Measurements from ENCODE around the gene SLC35A3. TPM values are rescaled to one million over a fixed set of nuclear protein-coding genes. Genes with fewer than 3 reads are reported as not detected.

Gene SLC35A3
- total and polyA plus RNA-seq, 9 of the 15 experiments (the other 6 are each of a cell fraction or from before 2014, with no cell fraction given) = 3.5 to 21.7 (median 13.2) TPM

GRCh38 chr1:100023482-100023881 lies 53.7 kb downstream of the SLC35A3 start:
- Histone ChIP-seq H2AFZ (ENCODE audit: low read depth, low read length) (no peak overlapping the region), H3K4me1 (replicated peaks in 1 of 2; ENCODE audit: control insufficient read depth in 2 of 2, insufficient read depth in 2 of 2, low read length in 2 of 2) (0 out of 5 replicates have a peak, but pooled peaks cover 0 to under 1% of the 10 kb centered on the region in 2 experiments), H3K27me3 (ENCODE audit: control insufficient read depth in 2 of 2, insufficient read depth in 2 of 2, low read length in 2 of 2) (no peaks in the 10 kb centered on the region), H4K20me1 (replicated peaks; ENCODE audit: control insufficient read depth, insufficient read depth, low read length) (no peaks in the 10 kb centered on the region), H3K36me3 (ENCODE audit: control insufficient read depth, insufficient read depth, low read length) (peaks cover 5% of the 10 kb centered on the region; the same call in 1 of the 3 replicates), H3K9me3 (replicated peaks; ENCODE audit: control insufficient read depth, insufficient read depth, low read depth, low read length) (no peaks in the 10 kb centered on the region), H3K9me1 (ENCODE audit: control insufficient read depth, insufficient read depth, low read length) (no peaks in the 10 kb centered on the region), H3K9ac (ENCODE audit: insufficient read depth in 1 of 2, low read depth in 2 of 2, low read length in 2 of 2) (no peak overlapping the region), H3K27ac (ENCODE audit: extremely low read depth, low read depth, low read length) (no peak overlapping the region), H3K4me2 (ENCODE audit: insufficient read depth, low read length) (no peak overlapping the region), H3K79me2 (ENCODE audit: control insufficient read depth, insufficient read depth, low read length) (no peaks in the 10 kb centered on the region), H3K4me3 (no peak overlapping the region)
- DNase-seq (ENCODE audit: extremely low read depth in 1 of 4, low spot score in 3 of 4) (no peak), ATAC-seq (no peak), FAIRE-seq (no peak)
- TF ChIP-seq C11orf30 (IDR thresholded peaks at IDR 0.05; ENCODE audit: low read depth) (no peak), ZNF140 (CRISPR knock-in tag; IDR thresholded peaks at IDR 0.05) (no peak), POLR2B (IDR thresholded peaks at IDR 0.05; ENCODE audit: low read depth, partially characterized antibody) (no peak), SNRNP70 (optimal IDR thresholded peaks at IDR 0.05; ENCODE audit: low read depth, low read length) (no peak), FOXM1 (IDR thresholded peaks at IDR 0.05; ENCODE audit: low read depth) (no peak), FOXM1 (CRISPR knock-in tag; IDR thresholded peaks at IDR 0.05; ENCODE audit: low read depth) (no peak)
- ChIA-PET CTCF (ENCODE audit: low intra/inter-chr PET ratio) (no interaction called here), POLR2A (interaction anchor here (0.8 to 1.3 kb wide), 2 partner anchors 13 to 584 kb away, joined by 3 read pairs; no protein-coding TSS in a partner anchor)
- in situ Hi-C loops (cut with MboI) = no loop called here
- 98% methylated on average over 6 of the region's 6 CpGs for WGBS (ENCODE audit: insufficient coverage, low coverage, missing lambda C conversion rate)
- intact Hi-C loops (cut with micrococcal nuclease) = no loop called here
- TSS peak; percentile 30 for BruUV-seq (replicated peaks)

GRCh38 chr1:100027212-100027611 lies 57.4 kb downstream of the SLC35A3 start:
- FAIRE-seq = no peak
- CTCF ChIA-PET (ENCODE audit: low intra/inter-chr PET ratio) = no interaction called here
- in situ Hi-C loops (cut with MboI) (no loop called here), intact Hi-C loops (cut with micrococcal nuclease) (no loop called here)
- H3K36me3 ChIP-seq (ENCODE audit: control insufficient read depth, insufficient read depth, low read length) = peaks cover 2% of the 10 kb centered on the region; the same call in 1 of the 3 replicates
- no peaks in the 10 kb centered on the region for H3K27me3 ChIP-seq (ENCODE audit: control insufficient read depth in 2 of 2, insufficient read depth in 2 of 2, low read length in 2 of 2)
- H3K4me3 ChIP-seq = no peak overlapping the region
- 88% methylated on average over 1 of the region's 1 CpG for WGBS (ENCODE audit: insufficient coverage, low coverage, missing lambda C conversion rate)
- H2AFZ ChIP-seq (ENCODE audit: low read depth, low read length) = no peak overlapping the region
- ATAC-seq = no peak
- H3K4me2 ChIP-seq (ENCODE audit: insufficient read depth, low read length) = no peak overlapping the region
- no peak for TF ChIP-seq ZNF311 (CRISPR knock-in tag; IDR thresholded peaks at IDR 0.05)
- BruUV-seq (replicated peaks) = no TSS peak
- POLR2A ChIA-PET = interaction anchor here (0.8 kb wide), 1 partner anchor 29 kb away, joined by 3 read pairs; no protein-coding TSS in a partner anchor
- H3K27ac ChIP-seq (ENCODE audit: extremely low read depth, low read depth, low read length) = no peak overlapping the region
- no peak for DNase-seq (ENCODE audit: extremely low read depth in 1 of 4, low spot score in 3 of 4)
- no peak overlapping the region for H3K9ac ChIP-seq (ENCODE audit: insufficient read depth in 1 of 2, low read depth in 2 of 2, low read length in 2 of 2)
- peaks cover 0 to 7% of the 10 kb centered on the region in 2 experiments; a peak in 1 of 5 replicates for H3K4me1 ChIP-seq (replicated peaks in 1 of 2; ENCODE audit: control insufficient read depth in 2 of 2, insufficient read depth in 2 of 2, low read length in 2 of 2)
- no peaks in the 10 kb centered on the region for H3K79me2 ChIP-seq (ENCODE audit: control insufficient read depth, insufficient read depth, low read length)
- H3K9me1 ChIP-seq (ENCODE audit: control insufficient read depth, insufficient read depth, low read length) = no peaks in the 10 kb centered on the region
- H3K9me3 ChIP-seq (replicated peaks; ENCODE audit: control insufficient read depth, insufficient read depth, low read depth, low read length) = no peaks in the 10 kb centered on the region
- no peaks in the 10 kb centered on the region for H4K20me1 ChIP-seq (replicated peaks; ENCODE audit: control insufficient read depth, insufficient read depth, low read length)
